AG04450 (cell line): ENCODE results near the gene PDHX. TPM values are rescaled to one million over a fixed set of nuclear protein-coding genes. Genes with fewer than 3 reads are reported as not detected.

ENCODE experiments used
- CTCF ChIA-PET: fragments of 300-600, 350-600 bp; formaldehyde crosslinking; extraction: SDS; loops from one replicate; lab custom pipeline; 2022; ENCODE audit warnings: antibody characterized with exemption, inconsistent platforms; lab: Charles Lee
- POLR2A ChIA-PET: fragments of 350-600 bp; formaldehyde crosslinking; extraction: SDS; loops from one replicate; lab custom pipeline; 2021; ENCODE audit warnings: antibody characterized with exemption, inconsistent platforms; lab: Yijun Ruan, JAX
- DNase-seq: peaks from one replicate; pipeline ENCODE4 v3.0.0-alpha.2; 2011; ENCODE audit warnings: low read depth, low spot score
- H3K27ac ChIP-seq: one replicate; pipeline ENCODE4 v1.5.1; 2012; ENCODE audit warnings: low read depth, low read length, control low read depth
- H3K27me3 ChIP-seq: one replicate; pipeline ENCODE4 v1.6.0; 2012; ENCODE audit warnings: low read length; ENCODE audit not compliant: control insufficient read depth, insufficient read depth
- H3K4me3 ChIP-seq: 2 replicates; pipeline ENCODE4 v1.5.1; 2011; ENCODE audit warnings: mild to moderate bottlenecking, low read depth, low read length, control low read depth
- H3K9me3 ChIP-seq: 2 replicates; pipeline ENCODE4 v1.5.1; 2012; ENCODE audit warnings: low read length; ENCODE audit not compliant: control insufficient read depth, insufficient read depth
- polyA plus RNA-seq: library from polyadenylated mRNA; depleted of rRNA; stranded (reverse); fragments of >200 nt; gene quantifications from 2 replicates; pipeline ENCODE4 v1.2.3, GENCODE V29; 2011
- TF ChIP-seq, protein P1 (sequence below): IDR thresholded peaks from 2 replicates; pipeline ENCODE4 v1.5.1; 2011; ENCODE audit warnings: low read depth, low read length, control low read depth, inconsistent platforms

The PDHX gene
- polyA plus RNA-seq, 1 experiment = 68.8 TPM

GRCh38 chr11:34941688-34942087, 25.3 kb downstream of the PDHX start:
- DNase-seq = no peak
- CTCF ChIA-PET = interaction anchor here (1.3 to 1.5 kb wide), 3 partner anchors 13 to 471 kb away, joined by 3 to 4 read pairs (median 4); no protein-coding TSS in a partner anchor
- no peaks in the 10 kb centered on the region for H3K27me3 ChIP-seq
- H3K9me3 ChIP-seq = peaks cover 6% of the 10 kb centered on the region
- no peak overlapping the region for H3K27ac ChIP-seq
- POLR2A ChIA-PET = no interaction called here
- TF ChIP-seq, protein P1, sequence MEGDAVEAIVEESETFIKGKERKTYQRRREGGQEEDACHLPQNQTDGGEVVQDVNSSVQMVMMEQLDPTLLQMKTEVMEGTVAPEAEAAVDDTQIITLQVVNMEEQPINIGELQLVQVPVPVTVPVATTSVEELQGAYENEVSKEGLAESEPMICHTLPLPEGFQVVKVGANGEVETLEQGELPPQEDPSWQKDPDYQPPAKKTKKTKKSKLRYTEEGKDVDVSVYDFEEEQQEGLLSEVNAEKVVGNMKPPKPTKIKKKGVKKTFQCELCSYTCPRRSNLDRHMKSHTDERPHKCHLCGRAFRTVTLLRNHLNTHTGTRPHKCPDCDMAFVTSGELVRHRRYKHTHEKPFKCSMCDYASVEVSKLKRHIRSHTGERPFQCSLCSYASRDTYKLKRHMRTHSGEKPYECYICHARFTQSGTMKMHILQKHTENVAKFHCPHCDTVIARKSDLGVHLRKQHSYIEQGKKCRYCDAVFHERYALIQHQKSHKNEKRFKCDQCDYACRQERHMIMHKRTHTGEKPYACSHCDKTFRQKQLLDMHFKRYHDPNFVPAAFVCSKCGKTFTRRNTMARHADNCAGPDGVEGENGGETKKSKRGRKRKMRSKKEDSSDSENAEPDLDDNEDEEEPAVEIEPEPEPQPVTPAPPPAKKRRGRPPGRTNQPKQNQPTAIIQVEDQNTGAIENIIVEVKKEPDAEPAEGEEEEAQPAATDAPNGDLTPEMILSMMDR = no peak
- H3K4me3 ChIP-seq = no peak overlapping the region

- ChIA-PET CTCF (no interaction called here), POLR2A (no interaction called here)
- DNase-seq = no peak
Measured at GRCh38 chr11:34944692-34945091, 28.3 kb downstream of the PDHX start.

DNA sequence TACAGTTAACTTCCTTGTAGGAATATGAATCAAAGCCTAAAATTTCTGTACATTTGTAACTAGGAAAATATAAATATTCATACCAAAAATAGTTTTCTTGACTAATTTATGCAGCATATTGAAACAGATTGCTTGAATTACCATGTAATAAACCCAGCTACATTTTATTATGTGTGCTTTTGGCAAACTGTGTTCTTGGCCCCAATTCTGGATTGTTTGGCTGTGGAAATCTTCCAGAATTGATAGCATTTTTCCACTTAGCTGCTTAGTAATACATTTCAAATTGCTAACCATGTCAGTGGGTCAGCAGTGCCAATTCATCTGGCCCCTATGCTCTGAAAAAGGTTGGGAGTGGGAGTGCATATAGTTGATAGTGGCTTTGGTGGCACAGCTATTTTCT, 32.3 kb downstream of the PDHX start:
- ChIA-PET POLR2A (no interaction called here), CTCF (interaction anchor here (0.7 to 1.1 kb wide), 2 partner anchors 22 to 443 kb away, joined by 3 to 4 read pairs; no protein-coding TSS in a partner anchor)
- Histone ChIP-seq H3K9me3 (peaks cover 3% of the 10 kb centered on the region; the same call in 1 of the 2 replicates), H3K4me3 (no peak overlapping the region), H3K27ac (no peak overlapping the region), H3K27me3 (no peaks in the 10 kb centered on the region)
- TF ChIP-seq, protein P1 = no peak
- no peak for DNase-seq

More at GRCh38 chr11:34944692-34945091, 28.3 kb downstream of the PDHX start:
- peaks cover 6% of the 10 kb centered on the region for H3K9me3 ChIP-seq
- H3K27me3 ChIP-seq = no peaks in the 10 kb centered on the region
- H3K4me3 ChIP-seq = no peak overlapping the region
- no peak overlapping the region for H3K27ac ChIP-seq
- TF ChIP-seq, protein P1 = no peak

DNA sequence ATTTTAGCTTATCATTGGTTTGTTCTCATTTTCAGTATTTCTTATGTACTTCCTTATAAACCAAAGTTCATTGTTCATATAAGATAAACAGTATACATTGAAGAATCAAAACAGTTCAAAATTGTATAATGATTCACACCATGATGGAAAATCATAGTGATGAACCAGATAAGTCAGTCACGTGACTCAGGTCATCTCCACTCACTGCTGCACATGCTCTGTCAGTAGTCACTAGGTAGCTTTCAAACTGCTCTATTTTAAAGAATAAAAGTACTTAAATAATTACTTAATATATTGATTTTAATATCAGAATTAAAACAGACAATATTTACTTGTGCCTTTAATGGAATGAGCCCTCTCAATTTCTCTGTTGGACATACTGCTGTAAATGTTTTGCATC, 37.5 kb downstream of the PDHX start:
- Histone ChIP-seq H3K4me3 (no peak overlapping the region), H3K27me3 (no peaks in the 10 kb centered on the region), H3K9me3 (no peaks in the 10 kb centered on the region), H3K27ac (no peak overlapping the region)
- TF ChIP-seq, protein P1 = no peak
- ChIA-PET POLR2A (no interaction called here), CTCF (interaction anchor here (0.8 to 1.2 kb wide), 2 partner anchors 13 to 438 kb away, joined by 3 to 4 read pairs; no protein-coding TSS in a partner anchor)
- no peak for DNase-seq

- POLR2A ChIA-PET = no interaction called here
- CTCF ChIA-PET = interaction anchor here (1.2 kb wide), 1 partner anchor 31 kb away, joined by 3 read pairs; no protein-coding TSS in a partner anchor
Measured at GRCh38 chr11:34957206-34957605, 40.8 kb downstream of the PDHX start.

More at GRCh38 chr11:34957206-34957605, 40.8 kb downstream of the PDHX start:
- DNase-seq = no peak
- TF ChIP-seq, protein P1 = no peak
- no peak overlapping the region for H3K4me3 ChIP-seq
- no peaks in the 10 kb centered on the region for H3K9me3 ChIP-seq
- H3K27me3 ChIP-seq = no peaks in the 10 kb centered on the region
- H3K27ac ChIP-seq = no peak overlapping the region
